HepG2 (cell line): ENCODE data around the gene PCDH12. TPM values are rescaled to one million over a fixed set of nuclear protein-coding genes. Genes with fewer than 3 reads are reported as not detected.

ENCODE experiments used
- ATF1 ChIP-seq: IDR thresholded peaks from 2 replicates; pipeline ENCODE4 v1.6.1; 2016; ENCODE audit warnings: mild to moderate bottlenecking, control low read depth
- CTCF ChIP-seq: sonication (generic); formaldehyde crosslinking; IDR thresholded peaks from 2 replicates; pipeline ENCODE4 v1.5.0; 2020; ENCODE audit warnings: mild to moderate bottlenecking, missing genetic modification reagents, moderate library complexity
- KIAA2018 ChIP-seq: sonication (generic); formaldehyde crosslinking; IDR thresholded peaks from 2 replicates; pipeline ENCODE4 v1.5.0; 2020; ENCODE audit warnings: mild to moderate bottlenecking, missing genetic modification reagents, borderline replicate concordance
- NR2F1 ChIP-seq, 2 experiments: fragments of 450-650 bp in 1 of 2; formaldehyde crosslinking in 1 of 2; IDR thresholded peaks; 2 replicates each; pipeline versions ENCODE4 v1.5.0 to v1.6.1; 2016 to 2020; ENCODE audit warnings: mild to moderate bottlenecking in 1 of 2, missing compliant biosample characterization in 1 of 2, missing genetic modification reagents in 1 of 2, moderate library complexity in 1 of 2
- ZNF367 ChIP-seq: sonication (generic); formaldehyde crosslinking; IDR thresholded peaks from 2 replicates; pipeline ENCODE4 v1.4.0; 2020; ENCODE audit warnings: missing genetic modification reagents, borderline replicate concordance
- polyA plus RNA-seq, 8 experiments: library from polyadenylated mRNA; depleted of rRNA in 3 of 8; stranded (reverse) in 7 of 8; unstranded in 1 of 8; fragments of >200 nt; fragmentation: Illumina TruSeq in 4 of 8; extraction: Trizol in 4 of 8; gene quantifications; 2 replicates each; pipeline versions ENCODE4 v1.2.1 to v1.2.3, GENCODE V29; 2011 to 2016; ENCODE audit warnings: low read depth in 4 of 8, missing spikeins in 1 of 8, mixed read lengths in 1 of 8; ENCODE audit not compliant: insufficient read depth in 1 of 8
- total RNA-seq, 5 experiments: library from RNA; depleted of rRNA; stranded (reverse); fragments of >200 nt; fragmentation: Illumina TruSeq; extraction: Trizol; gene quantifications; 2 replicates each; pipeline ENCODE4 v1.2.3, GENCODE V29; 2016; ENCODE audit warnings: low read depth in 1 of 5

PCDH12 gene
- total and polyA plus RNA-seq, 2 of the 13 experiments (the other 11 are each of a cell fraction or from before 2014, with no cell fraction given), result not detected

- no peak for TF ChIP-seq KIAA2018 (CRISPR knock-in tag)
- peak; percentile 55; the same call in 1 of the 2 replicates for TF ChIP-seq ATF1 (CRISPR knock-in tag)
- no peak for TF ChIP-seq ZNF367
- TF ChIP-seq CTCF (CRISPR knock-in tag), result no peak
- TF ChIP-seq NR2F1 (CRISPR knock-in tag; IDR thresholded peaks at IDR 0.05), result no peak
Measured at GRCh38 chr5:141966275-141966962, 8.4 kb upstream of the PCDH12 start (continued).
